ENCODE measurements around the gene SLC44A1.

Gene SLC44A1

GRCh38 chr9:105396901-105397300 is 152.4 kb downstream of the SLC44A1 start:
- DNase-seq = no peak

DNA sequence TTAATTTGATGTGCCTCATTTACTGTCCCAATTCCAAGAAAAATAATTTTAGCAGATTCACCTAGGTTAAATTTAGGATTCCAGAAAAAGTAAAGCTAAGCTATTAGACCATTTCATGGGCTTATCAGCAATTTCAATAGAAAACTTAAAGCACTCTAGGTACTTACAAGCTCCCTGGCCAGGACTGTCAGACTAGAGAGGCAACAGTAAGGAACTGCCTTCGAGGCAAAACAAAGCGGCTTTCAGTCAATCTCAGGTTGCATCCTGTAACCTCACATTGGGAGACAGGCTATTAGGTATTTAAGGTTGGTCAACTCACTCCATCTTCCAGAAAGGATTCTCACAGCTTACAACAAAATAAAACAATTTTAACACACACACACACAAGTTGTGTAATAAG is 154.7 kb downstream of the SLC44A1 start:
- DNase-seq = no peak

DNA sequence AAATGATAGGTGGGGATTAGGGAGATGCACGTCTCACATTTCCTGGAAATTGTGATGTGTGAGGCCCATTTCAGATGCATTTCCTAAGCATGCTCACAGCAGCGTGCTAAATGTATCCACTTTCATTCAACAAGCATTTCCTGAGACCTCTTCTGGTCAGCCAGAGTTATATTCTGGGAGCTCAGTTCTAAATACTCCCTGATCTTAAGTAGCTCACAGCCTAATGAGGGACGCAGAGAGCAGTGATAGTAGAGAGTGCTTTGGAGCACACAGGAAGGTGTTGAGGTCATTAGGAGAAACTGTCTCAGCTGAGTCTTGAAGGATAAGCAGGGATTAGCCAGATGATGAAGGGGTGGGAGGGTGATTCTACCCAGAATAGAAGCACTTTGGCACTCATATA is 157.2 kb downstream of the SLC44A1 start:
- DNase-seq = no peak

DNA sequence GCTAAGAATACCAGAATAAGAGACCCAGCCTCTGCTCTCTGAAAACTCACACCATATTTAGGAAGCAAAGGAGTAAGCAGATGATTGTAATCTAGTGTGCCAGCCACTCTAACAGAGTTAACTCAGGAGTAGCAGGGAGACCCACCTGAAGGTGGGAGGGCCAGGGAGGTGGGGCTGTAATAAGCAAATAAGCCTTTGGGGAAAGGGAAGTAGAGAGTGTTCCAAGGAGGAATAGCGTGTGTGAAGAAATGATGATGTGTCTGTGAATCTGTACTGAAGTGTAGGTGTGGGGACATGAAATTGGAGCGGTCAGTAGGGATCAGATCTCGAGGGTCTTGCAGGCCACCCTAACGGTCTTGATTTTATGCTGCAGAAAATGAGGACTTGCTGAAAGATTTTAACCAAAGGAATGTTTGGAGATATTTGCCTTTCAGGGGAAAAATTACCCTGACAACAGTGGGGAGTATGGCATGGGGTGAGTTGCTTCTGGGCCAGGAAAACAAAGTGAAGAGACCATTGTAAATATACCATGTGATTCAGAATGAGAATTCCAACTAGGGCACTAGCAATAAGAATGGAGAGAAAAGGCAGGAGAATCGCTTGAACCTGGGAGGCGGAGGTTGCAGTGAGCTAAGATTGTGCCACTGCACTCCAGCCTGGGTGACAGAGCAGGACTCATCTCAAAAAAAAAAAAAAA is 159.2 kb downstream of the SLC44A1 start:
- DNase-seq = no peak

GRCh38 chr9:105405514-105406131 is 161.2 kb downstream of the SLC44A1 start:
- DNase-seq = peak; percentile 88

GRCh38 chr9:105406369-105406768 is 161.9 kb downstream of the SLC44A1 start:
- DNase-seq = no peak

- peak; percentile 33 for DNase-seq
Measured at GRCh38 chr9:105413525-105413924, 169.1 kb downstream of the SLC44A1 start.

- peak; percentile 70 for DNase-seq
Measured at GRCh38 chr9:105414947-105415661, 170.7 kb downstream of the SLC44A1 start.

DNA sequence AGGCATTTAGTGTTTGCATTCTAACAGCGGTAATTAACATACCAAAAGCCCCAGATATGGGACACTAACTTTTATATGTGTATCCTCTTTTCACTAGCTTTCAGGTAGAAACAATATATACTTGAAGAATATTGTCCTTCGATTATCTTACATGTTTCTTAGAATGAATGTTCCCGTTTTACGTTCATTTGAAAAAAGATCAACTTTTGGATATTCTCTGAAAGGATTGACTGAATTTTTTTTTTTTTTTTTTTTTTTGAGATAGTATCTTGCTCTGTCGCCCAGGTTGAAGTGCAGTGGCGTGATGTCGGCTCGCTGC is 171.2 kb downstream of the SLC44A1 start:
- no peak for DNase-seq

DNA sequence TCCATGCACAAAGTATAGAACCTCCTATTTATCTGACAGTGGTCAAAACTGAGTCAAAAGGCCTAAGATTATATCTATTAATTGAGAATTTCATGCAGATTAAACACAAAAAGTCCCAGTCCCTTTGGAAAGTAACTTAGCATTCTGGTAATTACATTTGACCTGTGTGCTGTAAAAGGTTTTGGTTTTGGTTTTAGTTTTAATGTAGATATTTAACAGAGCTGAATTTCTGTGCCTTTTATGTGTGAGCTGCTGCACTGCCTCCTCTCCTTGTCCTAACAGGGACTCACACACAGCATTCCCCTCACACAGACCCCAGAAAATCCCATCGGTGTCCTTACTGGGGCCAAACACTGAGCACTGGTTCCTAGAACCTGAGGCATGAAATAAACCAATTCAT is 172.4 kb downstream of the SLC44A1 start:
- DNase-seq = no peak

DNA sequence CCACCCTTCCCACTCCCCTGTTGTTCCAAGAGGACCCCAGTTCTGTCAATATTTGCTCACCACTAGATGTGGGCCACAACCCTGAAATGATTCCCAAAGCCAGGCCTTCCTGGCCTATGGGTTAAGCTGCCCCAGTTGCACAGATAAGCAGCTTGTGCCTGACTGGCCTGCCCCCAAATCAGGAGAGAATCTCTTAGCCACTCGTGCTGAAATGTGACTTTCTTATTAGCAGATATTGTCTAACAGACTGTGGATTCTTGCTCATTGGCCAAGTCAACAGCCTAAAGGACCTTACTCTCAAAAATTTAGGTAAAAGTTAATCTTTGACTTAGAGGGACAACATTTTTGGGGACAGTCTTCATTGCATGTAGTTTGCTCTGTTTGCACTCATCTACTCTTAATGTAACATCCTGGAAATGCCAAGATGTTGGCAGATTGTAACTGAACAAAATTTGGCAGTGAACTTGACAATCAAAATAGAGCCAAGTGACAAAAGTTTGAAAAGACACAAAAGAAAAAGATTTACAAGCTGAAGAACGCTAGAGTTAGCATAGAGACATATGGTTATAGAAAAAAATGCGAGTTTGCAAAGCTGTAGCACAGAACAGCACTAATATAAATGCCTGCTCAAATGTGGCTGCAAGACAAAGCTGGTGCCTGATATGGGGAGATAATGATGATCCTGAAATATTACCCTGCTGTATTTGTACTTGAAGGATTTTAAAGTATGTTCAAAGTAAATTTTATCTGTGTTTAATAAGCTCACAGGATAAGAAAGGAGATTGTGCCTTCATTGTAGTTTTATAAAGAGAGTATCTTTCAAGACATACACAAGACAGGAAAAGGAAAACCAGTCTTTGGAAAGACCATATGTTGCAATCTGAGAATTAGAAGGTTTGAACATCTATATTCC is 174.4 kb downstream of the SLC44A1 start:
- peak; percentile 35 for DNase-seq

- DNase-seq = no peak
Measured at GRCh38 chr9:105419816-105420597, 175.6 kb downstream of the SLC44A1 start.

DNA sequence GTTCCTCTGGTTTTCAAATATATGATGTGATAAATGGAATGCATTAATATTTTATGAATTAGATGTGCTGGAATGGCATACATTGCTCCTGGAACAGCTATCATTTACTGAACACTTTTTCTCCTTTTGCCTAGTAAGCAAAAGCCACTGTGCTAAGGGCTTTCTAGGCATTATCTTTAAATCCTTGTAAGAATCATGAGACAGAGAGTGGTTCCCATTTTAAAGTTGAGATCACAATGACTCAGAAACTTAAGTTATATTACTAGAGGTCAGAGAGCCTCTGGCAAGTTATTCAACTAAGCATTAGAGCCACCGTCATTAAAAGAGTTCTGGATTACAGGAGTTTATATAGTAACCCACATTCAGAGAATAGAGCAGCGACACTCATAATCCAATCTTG is 176.7 kb downstream of the SLC44A1 start:
- DNase-seq = no peak

DNA sequence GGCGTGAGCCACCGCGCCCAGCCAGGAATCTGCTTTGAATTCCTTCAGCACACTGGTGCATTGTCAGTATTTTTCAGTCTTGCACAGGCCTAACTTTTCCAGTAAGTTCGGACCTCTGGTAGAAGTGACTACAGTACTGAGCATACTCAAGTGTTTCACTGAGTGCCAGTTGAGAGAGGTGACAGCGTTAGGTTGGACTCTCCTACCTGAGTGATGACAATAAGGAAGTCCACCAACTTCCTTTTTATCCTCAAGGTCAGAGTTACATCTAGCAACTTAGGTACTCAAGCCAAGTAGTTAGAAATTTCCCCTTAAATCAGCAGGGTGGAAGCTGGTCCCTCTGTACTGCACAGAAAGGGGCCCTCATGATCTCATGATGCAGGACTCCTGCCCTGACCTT is 177.4 kb downstream of the SLC44A1 start:
- DNase-seq = no peak

- DNase-seq = peak; percentile 36
Measured at GRCh38 chr9:105425816-105426433, 181.5 kb downstream of the SLC44A1 start.

GRCh38 chr9:105426657-105427056 is 182.2 kb downstream of the SLC44A1 start:
- no peak for DNase-seq

DNA sequence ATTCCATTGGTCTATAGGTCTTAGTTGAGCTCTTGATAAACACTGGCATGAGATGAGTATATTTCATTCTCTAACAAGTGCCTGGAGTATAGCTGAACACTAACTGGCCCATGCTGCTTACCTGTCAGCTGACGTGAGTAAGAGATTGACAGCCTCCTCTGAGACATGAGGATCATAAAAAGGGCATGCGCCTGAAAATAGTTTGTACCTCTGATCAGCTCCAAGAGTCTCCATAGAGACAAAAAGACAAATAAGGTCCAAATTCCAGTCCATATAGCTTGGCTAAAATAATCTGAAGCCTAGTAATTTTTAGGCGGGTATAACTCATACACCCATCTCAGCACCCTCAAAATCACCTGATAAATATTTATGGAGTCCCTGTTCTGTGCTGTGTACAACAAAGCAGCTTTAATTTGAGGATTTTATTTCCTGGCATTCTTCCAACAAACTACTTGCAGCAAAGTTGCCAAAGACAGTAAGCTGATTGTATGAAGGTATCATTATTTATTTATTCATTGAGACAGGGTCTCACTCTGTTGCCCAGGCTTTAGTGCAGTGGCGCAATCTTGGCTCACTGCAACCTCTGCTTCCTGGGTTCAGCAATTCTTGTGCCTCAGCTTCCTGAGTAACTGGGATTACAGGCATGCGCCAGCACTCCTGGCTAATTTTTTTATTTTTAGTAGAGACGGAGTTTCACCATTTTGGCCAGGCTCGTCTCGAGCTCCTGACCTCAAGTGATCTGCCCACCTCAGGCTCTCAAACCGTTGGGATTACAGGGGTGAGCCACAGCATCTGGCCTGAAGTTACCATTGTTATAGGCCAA is 187.2 kb downstream of the SLC44A1 start:
- no peak for DNase-seq

GRCh38 chr9:105432247-105432842 is 187.9 kb downstream of the SLC44A1 start:
- no peak for DNase-seq

GRCh38 chr9:105435453-105435852 is 191.0 kb downstream of the SLC44A1 start:
- no peak for DNase-seq

- DNase-seq = no peak
Measured at GRCh38 chr9:105436783-105437182, 192.3 kb downstream of the SLC44A1 start.

DNA sequence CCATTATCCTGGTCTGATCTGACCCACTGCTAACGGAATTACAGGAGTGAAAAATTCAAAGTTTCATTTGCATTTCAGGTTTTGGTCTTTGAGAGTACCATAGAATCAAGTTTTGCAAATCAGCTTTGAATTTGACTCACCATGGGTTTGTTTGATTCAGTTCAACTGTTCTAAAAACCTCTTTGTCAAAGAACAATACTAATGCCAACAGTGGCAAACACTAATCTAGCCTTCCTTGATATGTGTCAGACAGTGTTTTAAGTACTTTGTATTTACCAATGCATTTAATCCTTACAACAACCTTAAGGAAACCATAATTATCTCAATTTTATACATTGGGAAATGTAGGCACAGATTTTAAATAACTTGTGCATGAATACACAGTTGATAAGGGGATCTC is 193.3 kb downstream of the SLC44A1 start:
- no peak for DNase-seq
